GM08714 (cell line): ENCODE measurements around the gene CMTM4.
A peak's percentile ranks its signal among the peaks of the same experiment; 100 is the strongest.

Source experiments
- H3K4me3 ChIP-seq: fragments of 200-500 bp; sonication (Bioruptor generic); 2 replicates; pipeline ENCODE4 v1.5.1; 2014; ENCODE audit warnings: mild to moderate bottlenecking, low read length, inconsistent platforms
- ZNF274 ChIP-seq: IDR thresholded peaks from 2 replicates; pipeline ENCODE4 v1.6.1; 2012; ENCODE audit warnings: mild to moderate bottlenecking, low read depth, low read length

CMTM4 gene

GRCh38 chr16:66696669-66697630 is at the start of gene CMTM4:
Gene CMTM4 (minus strand): TSS chr16:66696743. CDS start chr16:66696525, 218 bp downstream.
- TF ChIP-seq ZNF274 = no peak
- H3K4me3 ChIP-seq = peak within 1 kb of the TSS; percentile 61; the same call in 1 of the 2 replicates

- H3K4me3 ChIP-seq = no peak overlapping the region
- TF ChIP-seq ZNF274 = no peak
Measured at GRCh38 chr16:66746048-66746447, 49.5 kb upstream of the CMTM4 start.

- H3K4me3 ChIP-seq = no peak overlapping the region
Measured at GRCh38 chr16:66741950-66742808, 45.6 kb upstream of the CMTM4 start.

GRCh38 chr16:66741169-66741900 is 44.8 kb upstream of the CMTM4 start:
- TF ChIP-seq ZNF274 = no peak
- no peak overlapping the region for H3K4me3 ChIP-seq

More at GRCh38 chr16:66741950-66742808, 45.6 kb upstream of the CMTM4 start:
- no peak for TF ChIP-seq ZNF274

- TF ChIP-seq ZNF274 = no peak
- H3K4me3 ChIP-seq = no peak overlapping the region
Measured at GRCh38 chr16:66740533-66740932, 44.0 kb upstream of the CMTM4 start.

- no peak for TF ChIP-seq ZNF274
- H3K4me3 ChIP-seq = no peak overlapping the region
Measured at GRCh38 chr16:66740010-66740409, 43.5 kb upstream of the CMTM4 start.

GRCh38 chr16:66735891-66736290 is 39.3 kb upstream of the CMTM4 start:
- no peak overlapping the region for H3K4me3 ChIP-seq
- TF ChIP-seq ZNF274 = no peak

GRCh38 chr16:66731101-66731500 is 34.6 kb upstream of the CMTM4 start:
- no peak for TF ChIP-seq ZNF274
- no peak overlapping the region for H3K4me3 ChIP-seq

GRCh38 chr16:66728804-66729203 is 32.3 kb upstream of the CMTM4 start:
- no peak overlapping the region for H3K4me3 ChIP-seq
- no peak for TF ChIP-seq ZNF274

GRCh38 chr16:66728117-66728787 is 31.7 kb upstream of the CMTM4 start:
- no peak for TF ChIP-seq ZNF274
- H3K4me3 ChIP-seq = no peak overlapping the region

- TF ChIP-seq ZNF274 = no peak
- no peak overlapping the region for H3K4me3 ChIP-seq
Measured at GRCh38 chr16:66720766-66721165, 24.2 kb upstream of the CMTM4 start.

GRCh38 chr16:66719246-66719645 is 22.7 kb upstream of the CMTM4 start:
- no peak overlapping the region for H3K4me3 ChIP-seq
- no peak for TF ChIP-seq ZNF274

- no peak overlapping the region for H3K4me3 ChIP-seq
- TF ChIP-seq ZNF274 = no peak
Measured at GRCh38 chr16:66717776-66718175, 21.2 kb upstream of the CMTM4 start.
